GM04504 (cell line): ENCODE measurements around the gene NDUFV3.
"Not testable (repeated sequence)": the region's sequence is repeated elsewhere in the genome, so short reads cannot be mapped to it uniquely, and the experiment has no call there.

Experiments
- DNase-seq: peaks from one replicate; pipeline ENCODE4 v3.0.0-alpha.2; 2012; ENCODE audit warnings: low read depth

NDUFV3 gene

DNA sequence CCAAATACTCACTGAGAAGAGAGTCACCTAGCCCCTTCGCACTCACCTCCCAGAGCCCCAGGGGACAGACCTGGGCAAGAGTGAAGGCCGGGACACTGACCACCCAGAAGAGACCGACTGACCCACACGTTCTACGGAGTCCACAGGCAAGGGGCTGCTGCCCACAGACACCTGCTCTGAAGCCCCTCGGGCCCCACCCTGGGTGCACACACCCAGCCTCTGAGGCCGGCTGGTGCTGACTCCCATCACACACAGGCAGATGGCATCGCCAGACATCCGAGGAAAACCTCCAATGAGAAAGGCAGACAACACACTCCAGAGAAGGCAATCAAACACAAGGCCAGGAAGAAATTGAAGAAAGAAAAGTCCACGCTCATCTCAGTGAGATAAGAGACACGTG, 35.9 kb upstream of the NDUFV3 start:
- no peak for DNase-seq

GRCh38 chr21:42858185-42858847, 34.8 kb upstream of the NDUFV3 start:
- DNase-seq: no peak

DNA sequence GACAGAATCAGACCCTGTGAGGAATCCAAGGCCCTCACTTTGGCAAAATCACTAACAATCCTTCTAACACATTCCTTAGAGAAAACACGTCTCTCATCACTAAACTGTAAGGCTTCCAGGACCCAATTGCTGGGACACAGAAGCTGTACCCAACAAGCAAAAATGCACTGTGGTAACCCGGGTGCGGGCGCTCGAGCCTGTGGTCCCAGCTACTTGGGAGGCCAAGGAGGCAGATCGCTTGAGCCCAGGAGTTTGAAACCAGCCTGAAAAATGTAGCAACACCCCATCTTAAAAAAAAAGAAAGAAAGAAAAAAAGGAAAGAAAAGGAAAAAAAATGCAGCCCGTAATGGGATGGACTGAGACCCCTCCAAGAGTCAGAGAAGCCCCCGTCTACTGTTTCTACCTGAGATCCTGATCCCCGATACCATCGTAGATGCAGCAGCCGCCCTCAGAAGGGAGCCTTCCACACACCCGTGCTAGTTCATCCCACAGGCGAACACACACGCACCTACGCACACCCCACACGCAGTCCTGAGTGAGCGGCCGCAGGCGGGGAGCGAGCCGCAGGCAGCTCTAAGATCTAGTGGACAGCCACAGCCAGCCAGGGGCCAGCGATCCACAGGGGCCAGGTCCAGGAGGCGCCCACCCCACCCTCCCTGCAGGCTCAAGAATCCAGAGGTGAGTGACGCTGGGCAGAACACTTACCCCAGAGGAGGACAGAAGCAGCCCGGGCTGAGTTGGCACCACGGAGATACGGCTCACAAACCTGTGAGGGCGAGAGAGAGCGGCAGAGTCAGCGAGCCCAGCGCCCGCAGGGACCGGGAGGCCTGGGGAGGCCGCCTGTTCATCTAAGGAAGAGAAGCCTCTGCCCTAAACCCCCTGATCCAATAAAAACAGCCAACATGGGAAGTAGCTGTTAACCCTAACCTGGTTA, 33.9 kb upstream of the NDUFV3 start:
- no peak for DNase-seq

- DNase-seq: no peak
Observed at GRCh38 chr21:42859891-42860230, 33.2 kb upstream of the NDUFV3 start.

GRCh38 chr21:42860345-42860744, 32.8 kb upstream of the NDUFV3 start:
- DNase-seq: no peak

GRCh38 chr21:42861311-42861847, 31.7 kb upstream of the NDUFV3 start:
- no peak for DNase-seq

- no peak for DNase-seq
Observed at GRCh38 chr21:42861848-42862400, 31.2 kb upstream of the NDUFV3 start.

GRCh38 chr21:42862774-42863503, 30.2 kb upstream of the NDUFV3 start:
- no peak for DNase-seq

GRCh38 chr21:42863504-42863870, 29.6 kb upstream of the NDUFV3 start:
- no peak for DNase-seq

DNA sequence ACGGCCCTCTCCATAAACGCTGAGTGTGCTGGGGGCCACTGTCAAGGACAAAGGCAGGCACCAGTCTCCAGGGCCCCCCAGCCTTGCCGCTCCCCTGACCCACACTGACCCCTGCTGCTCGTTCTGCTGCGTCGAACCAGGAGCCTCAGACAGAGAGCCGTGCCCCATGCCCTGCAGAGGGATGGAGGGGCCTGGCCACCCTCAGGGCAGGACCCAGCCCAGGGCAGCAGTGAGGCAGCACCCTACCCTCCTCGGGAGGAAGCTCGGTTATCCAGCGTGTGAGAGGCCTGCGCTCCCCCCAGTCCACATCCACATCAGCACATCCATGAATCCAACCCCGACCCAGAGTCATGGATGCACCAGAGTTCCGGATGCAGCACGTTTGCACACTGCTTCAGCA, 28.8 kb upstream of the NDUFV3 start:
- no peak for DNase-seq

- DNase-seq: no peak
Observed at GRCh38 chr21:42864815-42865775, 28.0 kb upstream of the NDUFV3 start.

GRCh38 chr21:42865776-42866160, 27.3 kb upstream of the NDUFV3 start:
- no peak for DNase-seq

DNA sequence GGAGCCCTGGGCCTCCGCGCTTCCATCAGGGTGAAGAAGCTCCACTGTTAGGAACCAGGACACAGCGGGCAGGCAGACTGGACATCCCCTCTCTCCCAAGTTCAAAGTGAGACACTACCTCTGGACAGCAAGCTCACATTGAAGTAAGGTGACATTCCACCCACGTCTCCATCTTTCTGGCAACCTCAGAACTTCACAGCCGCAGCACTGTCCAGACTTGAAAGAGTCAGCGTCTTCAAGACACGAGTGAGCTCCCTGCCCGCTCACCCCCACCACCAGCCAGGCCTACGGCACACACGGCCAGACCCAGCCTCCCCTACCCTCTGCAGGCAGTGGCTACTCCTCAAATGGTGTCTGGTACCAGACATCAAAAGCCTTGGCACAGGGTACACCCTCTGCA, 24.9 kb upstream of the NDUFV3 start:
- no peak for DNase-seq

- DNase-seq: no peak
Observed at GRCh38 chr21:42873096-42873495, 20.0 kb upstream of the NDUFV3 start.

DNA sequence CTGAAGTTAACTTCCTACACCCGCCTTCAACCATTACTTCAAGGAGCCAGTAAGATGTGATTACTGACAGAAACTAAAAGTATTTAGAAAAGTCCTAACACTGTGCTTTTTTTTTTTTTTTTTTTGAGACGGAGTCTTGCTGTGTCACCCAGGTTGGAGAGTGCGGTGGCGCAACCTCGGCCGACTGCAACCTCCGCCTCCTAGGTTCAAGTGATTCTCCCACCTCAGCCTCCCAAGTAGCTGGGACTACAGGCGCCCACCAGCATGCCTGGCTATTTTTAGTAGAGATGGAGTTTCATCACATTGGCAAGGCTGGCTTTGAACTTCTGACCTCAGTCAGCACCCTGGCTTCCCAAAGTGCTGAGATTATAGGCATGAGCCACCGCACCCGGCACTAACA, 17.3 kb upstream of the NDUFV3 start:
- DNase-seq: not testable (repeated sequence)

DNA sequence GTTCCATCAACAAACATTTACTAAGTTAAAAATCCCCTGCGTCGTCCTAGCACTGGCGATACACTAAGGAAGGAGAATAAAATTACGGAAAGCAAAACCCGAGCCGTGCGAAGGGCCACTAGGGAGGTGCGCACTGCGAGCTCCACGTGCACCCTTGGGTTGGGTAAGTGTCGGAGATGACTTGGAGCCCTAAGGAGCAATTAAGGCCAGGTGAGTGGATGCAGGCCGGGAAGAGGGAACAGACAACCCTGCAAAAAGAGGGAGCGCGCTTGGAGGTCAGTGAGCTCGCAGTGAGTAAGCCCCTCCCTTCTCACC, 14.5 kb upstream of the NDUFV3 start:
- no peak for DNase-seq

GRCh38 chr21:42878993-42879787, 13.9 kb upstream of the NDUFV3 start, which contains the start of gene WDR4:
Gene WDR4 (minus strand): TSS chr21:42879539. CDS start chr21:42879495, 44 bp downstream.
- DNase-seq: peak; percentile 94

- no peak for DNase-seq
Observed at GRCh38 chr21:42880352-42880751, 12.8 kb upstream of the NDUFV3 start.

DNA sequence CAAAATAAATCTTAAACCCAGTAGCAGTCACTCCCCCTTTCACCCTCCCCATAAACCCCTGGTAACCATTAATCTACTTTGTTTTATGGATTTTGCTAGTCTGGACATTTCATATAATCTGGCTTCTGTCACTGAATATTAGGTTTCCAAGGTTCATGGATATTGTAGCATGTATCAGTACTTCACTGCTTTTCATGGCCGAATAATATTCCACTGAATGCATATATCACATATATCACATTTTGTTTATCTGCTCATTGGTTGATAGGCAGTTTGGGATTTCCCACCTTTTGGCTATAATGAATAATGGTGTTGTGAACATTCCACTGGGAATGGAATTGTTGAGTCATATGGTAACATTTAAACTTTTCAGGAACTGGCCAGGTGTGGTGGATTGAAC, 9.2 kb upstream of the NDUFV3 start:
- DNase-seq: no peak

DNA sequence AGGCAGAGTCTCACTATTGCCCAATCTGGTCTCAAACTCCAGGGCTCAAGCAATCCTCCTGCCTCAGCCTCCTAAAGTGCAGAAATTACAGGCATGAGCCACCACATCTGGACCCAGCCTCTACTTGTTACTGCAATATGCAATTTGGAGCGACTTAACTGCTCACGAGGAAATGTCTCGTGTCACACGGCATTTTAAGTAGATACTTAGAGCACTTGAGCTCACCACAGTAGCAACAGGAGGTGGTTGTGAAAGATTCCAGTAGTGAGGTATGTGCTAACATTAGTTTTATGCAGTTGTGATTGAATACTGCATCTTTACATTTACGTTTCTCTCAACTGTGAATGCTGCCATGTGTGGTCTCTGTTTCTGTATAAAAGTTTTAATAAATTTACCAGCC, 5.8 kb upstream of the NDUFV3 start:
- no peak for DNase-seq

- DNase-seq: no peak
Observed at GRCh38 chr21:42892582-42892930, 553 bp upstream of the NDUFV3 start.
